ENCODE data around the gene FXYD6.
"Not testable (repeated sequence)": the region's sequence is repeated elsewhere in the genome, so short reads cannot be mapped to it uniquely, and the experiment has no call there.

The FXYD6 gene

DNA sequence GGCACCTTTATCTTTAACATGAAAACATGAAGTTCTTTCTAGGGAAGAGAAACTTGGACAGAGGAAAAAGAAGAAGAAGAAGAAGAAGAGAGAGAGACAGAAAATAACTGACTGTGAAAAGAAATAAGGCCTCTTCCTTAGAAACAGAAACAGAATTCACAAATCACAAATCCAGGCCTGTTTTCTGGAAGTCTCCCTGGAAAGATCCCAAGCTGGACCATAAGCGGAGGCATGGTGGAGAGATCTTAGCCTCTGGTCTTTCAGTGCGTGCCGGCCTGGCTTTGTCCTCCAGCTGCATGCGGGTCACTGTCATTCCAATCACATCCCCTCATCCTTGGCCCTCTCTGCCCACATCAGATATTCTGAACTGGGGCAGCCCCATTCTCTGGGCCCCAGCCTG is 6.9 kb downstream of the FXYD6 start:
- DNase-seq (ENCODE audit: low read depth in 2 of 2): no peak

DNA sequence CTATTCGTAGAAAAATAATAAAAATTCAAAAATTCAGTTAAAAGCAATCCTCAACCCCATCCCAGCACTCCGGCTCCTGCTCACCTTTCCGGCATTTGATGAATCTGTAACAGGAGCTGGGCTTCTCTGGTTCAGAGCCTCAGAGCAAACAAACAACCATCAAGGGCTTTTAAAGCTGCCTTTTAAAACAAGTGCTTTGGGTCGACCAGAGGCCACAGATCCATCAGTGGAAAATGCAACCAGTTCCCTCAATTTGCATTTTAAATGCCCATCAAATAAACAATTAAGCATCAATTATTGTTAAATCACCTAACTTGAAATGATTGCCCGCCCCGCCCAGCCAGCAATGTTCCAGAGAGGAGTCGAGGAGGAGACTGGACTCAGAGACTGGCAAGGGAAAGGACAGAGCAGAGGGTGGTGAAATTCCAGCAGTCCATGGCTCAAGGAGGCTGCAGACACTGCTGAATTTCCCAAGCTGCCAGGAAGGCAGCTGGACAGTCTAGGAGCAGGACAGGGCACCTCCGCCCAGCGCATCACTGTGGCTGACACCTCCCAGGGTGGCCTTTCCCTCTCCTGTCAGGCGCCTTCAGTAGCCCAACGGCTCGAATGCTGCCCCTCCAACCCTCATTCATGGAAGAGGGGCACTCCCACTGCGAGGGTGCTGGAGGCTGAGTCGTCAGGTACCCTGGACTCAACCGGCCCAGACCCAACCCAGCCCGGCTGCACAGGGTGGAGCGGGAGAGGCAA is 7.5 kb downstream of the FXYD6 start:
- no peak for DNase-seq (ENCODE audit: low read depth in 2 of 2)

DNA sequence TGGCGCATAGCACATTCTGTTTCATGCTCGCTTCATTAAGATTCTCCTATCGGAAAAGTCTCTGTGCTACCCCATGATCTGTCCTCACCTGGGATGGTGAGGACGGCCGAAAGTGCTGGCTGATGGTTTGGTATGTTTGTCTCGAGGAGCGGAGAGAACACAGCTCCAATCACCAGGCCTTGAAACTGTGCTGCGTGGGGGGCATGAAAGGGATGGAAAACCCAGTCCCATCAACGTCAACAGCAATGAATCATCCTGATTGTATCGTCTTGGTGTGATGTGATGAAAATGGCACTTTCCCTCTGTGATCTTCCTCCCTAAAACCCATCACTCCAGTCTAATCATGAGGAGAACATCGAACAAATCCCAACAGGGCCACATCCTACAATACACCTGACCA is 8.4 kb downstream of the FXYD6 start:
- DNase-seq (ENCODE audit: low read depth in 2 of 2): no peak

DNA sequence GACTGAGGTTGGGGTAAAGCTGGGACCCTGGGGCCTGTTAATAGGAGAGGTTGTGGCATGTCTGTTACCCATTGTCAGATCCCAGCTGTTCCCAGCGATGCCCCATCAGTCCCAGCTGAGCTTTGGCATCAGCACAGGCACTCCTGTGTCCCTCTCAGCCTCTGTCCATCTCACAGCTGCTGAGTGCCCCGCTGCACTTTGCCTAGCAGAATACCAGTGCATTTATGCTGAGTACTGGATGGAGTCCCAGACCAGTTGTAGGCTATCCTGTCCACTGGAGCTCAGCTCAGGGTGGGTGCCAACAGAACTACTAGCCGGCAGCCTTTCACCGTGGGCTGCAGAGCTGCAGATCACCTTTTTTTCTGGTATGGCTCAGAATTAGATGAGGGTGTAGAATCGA is 9.9 kb downstream of the FXYD6 start:
- no peak for DNase-seq (ENCODE audit: low read depth in 2 of 2)

DNA sequence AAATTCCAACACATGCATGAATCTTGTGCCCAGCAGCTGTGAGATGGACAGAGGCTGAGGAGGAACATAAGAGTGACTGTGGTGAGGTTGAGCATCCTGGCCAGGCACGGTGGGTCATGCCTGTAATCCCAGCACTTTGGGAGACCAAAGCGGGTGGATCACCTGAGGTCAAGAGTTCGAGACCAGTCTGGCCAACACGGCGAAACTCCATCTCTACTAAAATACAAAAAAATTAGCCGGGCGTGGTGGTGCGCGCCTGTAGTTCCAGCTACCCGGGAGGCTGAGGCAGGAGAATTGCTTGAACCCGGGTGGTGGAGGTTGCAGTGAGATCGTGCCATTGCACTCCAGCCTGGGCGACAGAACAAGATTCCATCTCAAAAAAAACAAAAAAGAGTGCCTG is 10.9 kb downstream of the FXYD6 start:
- DNase-seq (ENCODE audit: low read depth in 2 of 2): not testable (repeated sequence)

DNA sequence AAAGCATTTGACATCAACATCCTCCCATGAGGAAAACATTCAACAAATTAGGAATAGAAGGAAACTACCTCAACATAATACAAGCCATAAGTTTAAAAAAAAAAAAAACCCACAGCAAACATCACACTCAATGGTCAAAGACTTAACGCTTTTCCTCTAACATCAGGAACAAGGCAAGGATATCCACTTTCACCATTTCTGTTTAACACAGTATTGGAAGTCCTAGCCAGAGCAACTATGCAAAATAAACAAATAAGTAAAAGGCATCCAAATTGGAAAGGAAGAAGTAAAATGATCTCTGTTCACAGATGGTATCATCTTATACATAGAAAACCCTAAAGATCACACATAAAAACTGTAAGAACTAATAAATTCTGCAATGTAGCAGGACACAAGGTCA is 13.1 kb downstream of the FXYD6 start:
- no peak for DNase-seq (ENCODE audit: low read depth in 2 of 2)

DNA sequence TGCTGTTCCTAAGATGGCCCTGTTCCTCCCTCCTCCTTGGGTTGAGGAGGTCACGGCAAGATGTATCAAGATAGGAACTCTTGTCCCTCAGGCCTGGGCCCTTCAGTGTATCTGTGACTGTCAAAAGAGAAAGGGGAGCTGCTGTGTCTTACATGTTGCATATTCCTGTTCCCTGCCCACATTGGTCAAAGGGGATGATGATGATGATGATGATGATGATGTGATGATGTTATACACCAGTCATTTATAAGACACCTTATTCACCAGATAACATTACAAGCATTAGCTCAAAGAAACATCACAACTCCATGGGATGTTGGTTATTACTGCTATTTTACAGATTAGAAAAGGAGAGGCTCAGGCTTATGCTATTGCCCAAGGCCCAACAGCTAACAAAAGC is 13.7 kb downstream of the FXYD6 start:
- DNase-seq (ENCODE audit: low read depth in 2 of 2): no peak

DNA sequence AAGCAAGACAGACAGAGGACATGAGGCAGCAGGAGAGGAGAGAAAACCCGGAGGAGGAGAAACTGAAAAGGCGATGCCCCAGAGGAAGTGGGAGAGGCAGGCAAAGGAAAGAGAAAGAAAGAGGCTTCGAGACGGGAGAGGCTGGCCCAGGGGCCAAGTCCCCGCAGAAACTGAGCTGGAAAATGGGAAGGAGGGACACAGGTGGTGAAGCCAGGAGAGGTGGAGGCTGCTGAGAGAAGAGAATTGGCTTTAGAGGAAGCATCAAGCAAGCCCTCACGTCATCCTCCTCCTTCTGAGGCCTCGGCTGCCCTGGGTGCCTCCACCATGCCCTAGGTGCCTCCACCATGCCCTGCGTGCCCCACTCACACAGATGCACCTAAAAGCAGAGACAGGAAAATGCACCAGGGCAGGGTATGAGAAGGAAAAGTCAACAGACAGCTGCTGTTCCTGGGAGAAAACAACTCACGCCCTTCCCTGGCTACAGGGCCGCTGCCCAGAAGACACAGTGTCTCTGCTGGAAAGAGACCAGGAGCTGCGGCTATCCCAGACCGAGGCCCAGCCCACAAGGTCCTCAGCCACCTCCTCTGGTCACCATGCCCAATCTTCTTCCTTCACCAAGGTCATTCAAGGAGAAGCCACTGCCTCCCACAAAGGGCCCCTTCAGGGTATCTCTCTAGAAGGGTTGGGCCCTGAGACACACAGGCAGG is 14.3 kb downstream of the FXYD6 start:
- no peak for DNase-seq (ENCODE audit: low read depth in 2 of 2)

DNA sequence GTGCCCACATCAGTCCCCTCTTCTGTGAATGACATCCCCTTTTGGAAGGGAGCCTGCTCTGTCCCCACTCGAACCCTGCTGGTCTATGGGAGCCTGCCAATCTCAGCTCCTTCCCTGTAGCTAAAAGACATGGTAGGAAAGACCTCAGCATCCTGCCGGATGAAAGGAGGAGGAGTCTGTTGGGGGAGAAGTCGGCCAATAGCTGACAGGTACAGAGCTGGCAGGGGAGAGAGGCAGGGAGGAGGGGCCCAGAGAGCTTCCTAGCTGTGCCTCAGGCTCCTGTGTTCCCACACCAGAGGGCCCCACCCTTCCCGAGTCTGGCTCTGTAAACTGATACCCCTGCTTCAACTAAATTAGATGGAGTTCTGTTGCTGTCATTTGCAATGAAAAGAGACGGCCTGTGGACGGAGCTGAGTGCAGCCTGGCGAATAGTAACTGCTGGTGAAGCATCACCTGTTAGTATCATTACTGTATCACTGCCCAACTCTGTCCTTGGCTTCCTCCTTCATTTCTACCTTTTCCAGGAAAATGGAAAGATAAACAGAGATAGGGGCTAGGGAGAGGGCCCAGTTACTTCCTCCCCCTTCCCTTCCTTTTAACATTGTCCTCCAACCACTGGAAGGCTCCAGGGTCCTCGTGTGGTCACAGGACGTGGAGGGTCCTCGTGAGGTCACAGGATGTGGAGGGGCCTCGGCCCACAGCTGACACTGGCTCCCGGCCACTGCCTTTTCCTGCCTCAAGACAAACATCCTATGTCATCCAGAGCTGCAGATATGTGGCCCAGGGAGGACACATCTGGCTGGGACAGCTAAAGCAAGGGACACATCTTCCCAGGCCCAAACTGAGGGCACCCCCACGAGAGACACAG is 15.1 kb downstream of the FXYD6 start:
- no peak for DNase-seq (ENCODE audit: low read depth in 2 of 2)

DNA sequence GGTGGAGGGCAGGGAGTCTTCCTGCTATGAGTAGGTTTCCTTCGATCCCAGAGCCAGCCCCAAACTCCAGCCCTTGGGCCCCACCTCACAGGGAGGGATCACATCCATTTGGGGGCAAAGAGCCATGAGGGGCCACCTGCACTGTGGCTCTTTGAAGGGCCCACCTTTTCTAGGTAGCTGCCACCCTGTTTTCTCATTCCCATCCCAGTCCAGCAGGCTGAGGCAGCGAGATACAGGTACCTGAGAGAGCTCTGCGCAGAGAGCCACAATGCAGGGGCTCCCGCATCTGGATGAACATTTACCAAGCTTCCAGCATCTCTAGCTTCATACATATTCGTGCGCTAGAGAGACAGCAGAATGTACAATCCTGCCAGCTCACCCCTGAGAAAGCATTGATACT is 16.3 kb downstream of the FXYD6 start:
- DNase-seq (ENCODE audit: low read depth in 2 of 2): no peak

DNA sequence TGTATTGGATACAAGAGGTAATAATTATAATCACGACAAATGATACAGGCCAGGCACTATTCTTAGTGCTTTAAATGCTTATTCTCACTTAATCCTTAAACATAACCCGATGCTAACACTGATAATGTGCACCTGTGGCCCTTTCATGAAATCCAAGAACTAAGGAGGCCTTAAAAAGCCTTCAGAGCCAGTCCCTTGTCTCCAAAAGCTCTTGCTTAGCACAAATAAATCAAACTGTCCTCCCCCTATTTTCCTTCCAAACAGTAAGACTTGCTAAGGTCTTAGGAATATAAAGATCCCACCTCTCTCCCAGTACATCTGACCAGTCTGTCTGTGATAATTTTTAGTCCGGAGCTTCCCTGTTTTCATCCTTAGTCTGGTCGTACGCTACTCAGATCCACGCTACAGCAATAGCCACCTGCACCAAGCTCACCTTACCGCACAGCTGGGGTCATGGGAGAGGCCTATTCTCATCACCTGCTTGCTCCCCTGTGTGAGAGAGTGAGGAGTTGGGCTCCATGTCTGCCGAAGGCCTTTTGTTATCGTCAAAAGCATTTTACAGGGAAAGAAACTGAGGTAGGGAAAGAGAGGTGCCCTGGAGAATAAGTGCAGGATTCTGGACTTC is 16.9 kb downstream of the FXYD6 start:
- DNase-seq (ENCODE audit: low read depth in 2 of 2): no peak

DNA sequence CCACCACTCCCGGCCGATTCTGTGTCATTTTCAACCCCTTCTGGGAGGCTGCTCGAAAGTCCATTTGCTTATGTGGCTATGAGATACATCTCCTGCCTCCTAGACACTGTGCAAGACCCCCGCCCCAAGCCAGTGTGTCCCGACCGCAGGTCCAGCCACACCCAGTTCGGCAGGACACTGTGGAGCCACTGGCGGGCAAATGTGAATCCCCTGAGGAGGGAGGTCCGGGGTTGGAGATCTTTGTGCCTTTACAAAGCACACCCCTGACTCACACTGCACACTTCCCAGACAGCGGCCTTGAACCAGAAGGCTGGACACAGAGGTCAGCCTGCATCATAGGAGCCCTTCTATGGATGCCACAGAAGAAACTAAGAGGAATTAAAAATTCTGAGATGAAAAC is 17.4 kb downstream of the FXYD6 start:
- no peak for DNase-seq (ENCODE audit: low read depth in 2 of 2)

DNA sequence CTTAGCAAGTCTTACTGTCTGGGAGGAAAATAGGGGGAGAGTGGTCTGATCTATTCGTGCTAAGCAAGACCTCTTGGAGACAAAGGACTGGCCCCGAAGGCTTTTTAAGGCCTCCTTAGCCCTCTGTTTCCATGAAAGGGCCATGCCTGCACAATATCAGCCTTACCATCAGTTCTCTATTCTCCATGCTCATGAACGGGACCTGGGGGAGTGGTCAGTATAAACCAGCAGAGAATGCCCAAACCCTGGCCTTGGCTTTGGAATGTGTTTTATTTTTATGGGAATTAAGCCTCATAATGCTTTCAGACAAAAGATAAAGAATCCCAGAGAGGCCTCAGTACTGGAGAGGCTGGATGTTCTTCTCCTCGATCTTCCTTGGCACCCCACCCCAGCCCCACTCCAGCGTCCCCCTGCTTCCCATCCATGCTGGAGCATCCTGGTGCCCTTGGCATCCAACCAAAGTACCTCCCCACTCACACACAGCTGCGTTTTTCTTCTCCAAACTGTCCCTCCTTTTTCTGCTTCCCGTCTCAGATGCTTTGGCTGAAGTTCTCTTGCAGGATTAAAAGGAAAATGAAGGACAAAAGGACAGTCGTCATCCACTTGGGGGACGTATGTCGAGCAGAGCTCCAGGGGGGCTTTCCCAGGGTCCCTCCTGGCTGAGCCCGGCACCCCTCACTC is 18.6 kb downstream of the FXYD6 start:
- no peak for DNase-seq (ENCODE audit: low read depth in 2 of 2)

DNA sequence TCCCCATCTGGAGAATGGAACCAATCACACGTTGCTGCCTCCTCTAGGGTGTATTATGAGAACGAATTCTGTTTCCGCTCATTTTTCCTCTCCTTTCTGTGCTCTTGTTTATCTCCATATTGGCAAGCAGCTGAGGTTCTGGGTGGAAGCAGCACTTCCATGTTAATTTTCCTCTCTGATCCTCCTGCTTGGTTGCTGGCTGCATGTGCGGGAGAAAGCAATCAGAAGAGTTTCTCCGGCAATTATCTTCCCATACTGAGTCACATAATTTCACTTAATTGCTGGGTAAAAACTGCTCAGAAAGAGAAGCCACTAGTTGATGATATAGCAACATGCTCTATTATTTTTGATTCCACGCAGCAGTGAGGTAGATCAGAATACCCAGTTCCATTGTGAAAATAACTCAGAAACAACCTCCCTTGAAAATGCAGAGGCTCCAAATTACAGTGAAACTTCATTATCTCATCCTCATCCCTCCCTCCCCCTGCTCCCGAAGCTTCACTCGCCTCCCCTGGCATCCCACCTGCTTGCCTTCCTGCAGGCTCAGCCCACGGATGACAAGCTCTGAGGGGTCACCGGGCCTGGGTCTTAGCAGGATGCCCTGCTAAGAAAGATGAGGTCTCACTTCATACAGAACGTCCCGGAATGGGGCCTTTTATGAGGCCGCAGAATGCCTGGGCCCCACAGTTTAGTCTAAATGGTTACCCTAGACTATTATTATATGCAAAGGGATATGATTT is 20.4 kb downstream of the FXYD6 start:
- DNase-seq (ENCODE audit: low read depth in 2 of 2): no peak

DNA sequence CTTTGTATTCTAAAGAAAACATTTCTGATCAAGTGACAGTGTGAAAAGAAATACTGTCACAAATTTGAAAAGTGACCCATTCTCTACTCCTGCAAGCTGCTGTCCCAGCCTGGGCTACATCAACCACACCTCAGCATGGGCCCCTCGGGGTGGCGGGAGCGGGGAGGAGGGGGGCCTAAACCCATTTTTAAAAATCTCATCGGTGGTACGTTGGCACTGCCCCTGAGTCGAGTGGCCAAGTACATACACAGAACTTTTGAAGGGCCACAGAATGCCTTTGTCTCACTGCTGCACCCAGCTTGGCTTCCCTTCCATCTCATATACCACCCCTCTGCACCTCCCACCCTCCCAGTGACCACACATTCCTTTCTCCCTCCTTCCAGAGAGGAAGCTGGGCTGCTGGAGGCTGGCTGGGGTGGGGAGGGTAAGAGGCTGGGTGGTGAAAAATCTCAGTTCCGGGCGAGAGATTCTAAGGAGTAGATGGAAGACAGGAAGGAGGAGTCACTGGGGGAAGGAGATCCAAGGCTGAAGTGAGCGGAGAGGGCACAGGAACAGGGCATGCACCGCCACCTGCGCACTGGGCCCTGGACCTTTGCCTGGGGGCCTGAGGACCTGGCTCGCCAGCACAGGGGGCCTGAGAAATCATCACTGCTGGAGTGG is 21.1 kb downstream of the FXYD6 start:
- no peak for DNase-seq (ENCODE audit: low read depth in 2 of 2)

DNA sequence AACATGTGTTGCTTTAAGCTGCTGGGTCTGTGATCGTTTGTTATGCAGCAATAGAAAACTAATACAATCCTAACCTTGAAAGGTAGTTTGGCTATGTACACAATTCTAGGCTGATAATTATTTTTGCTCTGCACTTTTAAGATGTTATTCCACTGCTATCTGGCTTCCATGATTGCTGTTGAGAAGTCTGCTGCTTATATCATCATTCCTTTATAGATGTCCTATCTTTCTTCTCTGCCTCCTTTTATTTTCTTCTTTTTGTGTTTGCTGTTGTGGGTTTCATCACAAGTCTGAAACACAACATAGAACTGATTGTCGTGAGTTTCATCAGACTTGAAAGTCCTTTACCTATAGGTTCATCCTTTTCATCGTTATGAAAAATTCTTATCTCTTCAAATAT is 24.1 kb downstream of the FXYD6 start:
- DNase-seq (ENCODE audit: low read depth in 2 of 2): no peak

DNA sequence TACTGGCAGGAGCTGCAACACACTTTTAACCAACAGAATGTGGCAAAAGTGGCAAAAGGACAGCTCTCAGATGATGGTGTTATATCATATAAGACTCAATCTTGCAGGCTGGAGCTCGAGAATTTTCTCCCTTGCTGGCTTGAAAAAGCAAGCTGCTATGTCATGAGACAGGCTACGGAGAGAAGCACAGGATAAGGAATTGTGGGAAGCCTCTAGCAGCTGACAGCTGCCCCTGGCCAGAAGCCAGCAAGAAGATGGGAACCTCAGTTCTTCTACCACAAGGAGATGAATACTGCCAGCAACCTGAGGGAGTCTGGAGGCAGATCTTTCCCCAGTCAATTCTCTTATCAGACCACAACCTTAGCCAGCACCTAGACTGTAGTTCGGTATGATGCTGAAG is 24.6 kb downstream of the FXYD6 start:
- DNase-seq (ENCODE audit: low read depth in 2 of 2): no peak

DNA sequence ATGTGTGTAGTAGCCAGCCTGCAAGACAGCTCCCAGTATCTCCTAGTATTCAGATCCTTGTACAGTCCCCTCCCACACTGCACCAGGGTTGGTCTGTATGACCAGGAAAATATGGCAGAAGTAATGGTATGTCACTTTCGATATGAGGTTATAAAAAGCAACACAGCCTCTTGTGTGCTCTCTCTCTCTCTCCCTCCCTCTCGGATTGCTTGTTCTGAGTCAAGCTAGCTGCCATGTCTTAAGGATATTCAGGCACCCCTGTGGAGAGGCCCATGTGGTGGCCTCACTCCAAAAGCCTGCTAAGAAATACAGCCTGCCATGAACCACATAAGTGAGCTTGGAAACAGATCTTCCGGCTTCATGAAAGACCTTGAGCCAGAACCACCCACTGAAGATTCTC is 25.4 kb downstream of the FXYD6 start:
- DNase-seq (ENCODE audit: low read depth in 2 of 2): peak; percentile 47 to 50

DNA sequence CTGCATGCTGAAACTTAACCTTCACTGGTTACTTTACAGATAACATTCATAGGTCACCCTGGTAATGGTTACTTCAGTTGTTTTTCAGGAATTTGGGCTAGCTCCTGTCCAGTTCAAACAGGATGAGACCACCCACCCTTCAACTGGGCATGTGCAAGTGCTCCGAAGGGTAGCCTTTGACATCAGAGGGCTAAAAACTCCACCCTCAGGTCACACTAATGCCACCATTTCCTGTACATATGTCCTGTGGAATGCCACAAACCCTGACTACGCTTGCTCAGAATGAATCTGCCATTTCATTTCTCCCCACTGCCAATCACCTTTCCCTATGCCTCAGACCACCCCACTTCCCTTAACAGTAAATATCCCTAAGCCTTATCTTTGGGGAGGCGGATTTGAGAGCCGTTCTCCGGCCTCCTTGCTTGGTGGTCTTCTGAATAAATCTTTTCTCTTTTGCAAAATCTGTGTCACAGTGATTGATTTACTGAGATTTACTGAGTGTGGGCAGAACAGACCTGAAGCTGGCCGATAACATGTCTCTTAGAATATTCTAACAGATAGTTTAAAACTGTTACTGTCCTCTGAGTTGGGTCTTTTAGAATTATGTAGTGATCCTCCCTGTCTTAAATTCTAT is 26.6 kb downstream of the FXYD6 start:
- DNase-seq (ENCODE audit: low read depth in 2 of 2): no peak

All from fibroblast of skin of left quadriceps (primary cell).